ENCODE data around the gene ARL9. TPM values are rescaled to one million over a fixed set of nuclear protein-coding genes. Genes with fewer than 3 reads are reported as not detected.
"Not testable (repeated sequence)": the region's sequence is repeated elsewhere in the genome, so short reads cannot be mapped to it uniquely, and the experiment has no call there.

The ARL9 gene
- under 1 TPM in 7 of 8 experiments, not detected in 1; 0.24 to 0.58 (median 0.43) TPM for total RNA-seq

- H3K27ac ChIP-seq = no peak within 1 kb of the TSS
- in situ Hi-C loops (cut with MboI; ENCODE audit: low pct_unique_long_range_greater_than_20kb in 2 of 9, low sequenced_read_pairs in 9 of 9, unreplicated experiment in 9 of 9) = no loop called here
- 0 to 9% (median 4%) methylated on average over 2 to 32 of the region's 56 CpGs; no CpG with 5 or more reads in 2 of the 10 experiments for WGBS, 10 experiments
- H3K4me3 ChIP-seq = peak within 1 kb of the TSS; percentile 20 to 31 (median 25)
- peak; percentile 65 to 92 (median 80) for ATAC-seq (replicated peaks in 6 of 8)
- H3K4me1 ChIP-seq (replicated peaks in 1 of 2) = peaks cover 0 to 4% of the 10 kb centered on the region in 2 donors
These were observed at the start of gene ARL9 for GRCh38 chr4:56505269-56506130. Gene ARL9, plus strand, starts transcription at chr4:56505791. Its CDS starts 72 bp downstream, at chr4:56505863.

GRCh38 chr4:56460085-56460484 is 45.5 kb upstream of the ARL9 start:
- Histone ChIP-seq H3K4me1 (replicated peaks in 1 of 2) (peaks cover 6 to 12% of the 10 kb centered on the region in 2 donors), H3K27ac (no peak overlapping the region), H3K4me3 (no peak overlapping the region)
- ATAC-seq (replicated peaks in 6 of 8) = peak in 3 of 8 experiments; percentile 12 to 45 (median 33)
- 40 to 100% (median 92%) methylated on average over 1 to 3 of the region's 3 CpGs for WGBS, 10 experiments
- in situ Hi-C loops (cut with MboI; ENCODE audit: low pct_unique_long_range_greater_than_20kb in 2 of 9, low sequenced_read_pairs in 9 of 9, unreplicated experiment in 9 of 9) = no loop called here

GRCh38 chr4:56462157-56462556 is 43.4 kb upstream of the ARL9 start:
- in situ Hi-C loops (cut with MboI; ENCODE audit: low pct_unique_long_range_greater_than_20kb in 2 of 9, low sequenced_read_pairs in 9 of 9, unreplicated experiment in 9 of 9) = no loop called here
- no peak for ATAC-seq (replicated peaks in 6 of 8)
- Histone ChIP-seq H3K27ac (no peak overlapping the region), H3K4me3 (no peak overlapping the region), H3K4me1 (replicated peaks in 1 of 2) (peaks cover 17 to 23% of the 10 kb centered on the region in 2 donors)

GRCh38 chr4:56463711-56464110 is 41.9 kb upstream of the ARL9 start:
- ATAC-seq (replicated peaks in 6 of 8) = no peak
- Histone ChIP-seq H3K4me1 (replicated peaks in 1 of 2) (peaks cover 17 to 23% of the 10 kb centered on the region in 2 donors), H3K27ac (no peak overlapping the region), H3K4me3 (no peak overlapping the region)
- in situ Hi-C loops (cut with MboI; ENCODE audit: low pct_unique_long_range_greater_than_20kb in 2 of 9, low sequenced_read_pairs in 9 of 9, unreplicated experiment in 9 of 9) = no loop called here
- WGBS, 10 experiments = 72 to 100% (median 89%) methylated on average over 1 to 5 of the region's 5 CpGs; no CpG with 5 or more reads in 2 of the 10 experiments

GRCh38 chr4:56464581-56464980 is 41.0 kb upstream of the ARL9 start:
- in situ Hi-C loops (cut with MboI; ENCODE audit: low pct_unique_long_range_greater_than_20kb in 2 of 9, low sequenced_read_pairs in 9 of 9, unreplicated experiment in 9 of 9) = no loop called here
- 20 to 100% (median 74%) methylated on average over 1 to 3 of the region's 3 CpGs; no CpG with 5 or more reads in 2 of the 10 experiments for whole genome bisulfite sequencing, 10 experiments
- H3K27ac ChIP-seq = no peak overlapping the region
- no peak for ATAC-seq (replicated peaks in 6 of 8)
- H3K4me3 ChIP-seq = no peak overlapping the region
- H3K4me1 ChIP-seq (replicated peaks in 1 of 2) = peaks cover 21 to 32% of the 10 kb centered on the region in 2 donors

GRCh38 chr4:56465599-56466295 is 39.8 kb upstream of the ARL9 start:
- WGBS, 10 experiments = 28 to 100% (median 60%) methylated on average over 1 to 7 of the region's 10 CpGs; no CpG with 5 or more reads in 1 of the 10 experiments
- Histone ChIP-seq H3K4me3 (peak overlapping the region; percentile 65 to 93 (median 80)), H3K4me1 (replicated peaks in 1 of 2) (peaks cover 21 to 33% of the 10 kb centered on the region in 2 donors), H3K27ac (no peak overlapping the region)
- in situ Hi-C loops (cut with MboI; ENCODE audit: low pct_unique_long_range_greater_than_20kb in 2 of 9, low sequenced_read_pairs in 9 of 9, unreplicated experiment in 9 of 9) = no loop called here
- peak in 3 of 8 experiments; percentile 0 to 1 (median 1) for ATAC-seq (replicated peaks in 6 of 8)

- H3K4me3 ChIP-seq = peak overlapping the region; percentile 65 to 93 (median 80)
- peaks cover 21 to 33% of the 10 kb centered on the region in 2 donors for H3K4me1 ChIP-seq (replicated peaks in 1 of 2)
- ATAC-seq (replicated peaks in 6 of 8) = peak in 3 of 8 experiments; percentile 8 to 35 (median 31)
- in situ Hi-C loops (cut with MboI; ENCODE audit: low pct_unique_long_range_greater_than_20kb in 2 of 9, low sequenced_read_pairs in 9 of 9, unreplicated experiment in 9 of 9) = not testable (repeated sequence)
- peak overlapping the region in 1 of 2 donors; percentile 96 for H3K27ac ChIP-seq
- WGBS, 10 experiments = 0 to 44% (median 6%) methylated on average over 1 to 7 of the region's 8 CpGs; no CpG with 5 or more reads in 2 of the 10 experiments
These were observed 39.3 kb upstream of the ARL9 start for GRCh38 chr4:56466296-56466761.

- in situ Hi-C loops (cut with MboI; ENCODE audit: low pct_unique_long_range_greater_than_20kb in 2 of 9, low sequenced_read_pairs in 9 of 9, unreplicated experiment in 9 of 9) = no loop called here
- ATAC-seq (replicated peaks in 6 of 8) = peak in 1 of 8 experiments; percentile 0
- peak overlapping the region; percentile 65 to 93 (median 80) for H3K4me3 ChIP-seq
- 0 to 4% (median 0%) methylated on average over 2 to 8 of the region's 8 CpGs; no CpG with 5 or more reads in 4 of the 10 experiments for WGBS, 10 experiments
- peaks cover 21 to 33% of the 10 kb centered on the region in 2 donors for H3K4me1 ChIP-seq (replicated peaks in 1 of 2)
- peak overlapping the region; percentile 93 to 96 for H3K27ac ChIP-seq
These were observed 38.7 kb upstream of the ARL9 start for GRCh38 chr4:56466910-56467283.

GRCh38 chr4:56467284-56468096 is 38.1 kb upstream of the ARL9 start, which contains the start of gene SRP72:
Gene SRP72, plus strand, starts transcription at chr4:56467617. Its CDS starts 19 bp downstream, at chr4:56467636.
- peak within 1 kb of the TSS; percentile 65 to 93 (median 80) for H3K4me3 ChIP-seq
- ATAC-seq (replicated peaks in 6 of 8) = peak; percentile 78 to 95 (median 93)
- 0 to 20% (median 0%) methylated on average over 1 to 19 of the region's 62 CpGs; no CpG with 5 or more reads in 1 of the 10 experiments for WGBS, 10 experiments
- in situ Hi-C loops (cut with MboI; ENCODE audit: low pct_unique_long_range_greater_than_20kb in 2 of 9, low sequenced_read_pairs in 9 of 9, unreplicated experiment in 9 of 9) = no loop called here
- H3K27ac ChIP-seq = peak within 1 kb of the TSS; percentile 93 to 96
- peaks cover 21 to 33% of the 10 kb centered on the region in 2 donors for H3K4me1 ChIP-seq (replicated peaks in 1 of 2)

- in situ Hi-C loops (cut with MboI; ENCODE audit: low pct_unique_long_range_greater_than_20kb in 2 of 9, low sequenced_read_pairs in 9 of 9, unreplicated experiment in 9 of 9) = no loop called here
- 0 to 6% (median 0%) methylated on average over 1 to 10 of the region's 10 CpGs for WGBS, 10 experiments
- peak; percentile 10 to 70 (median 64) for ATAC-seq (replicated peaks in 6 of 8)
- H3K4me1 ChIP-seq (replicated peaks in 1 of 2) = peaks cover 21 to 33% of the 10 kb centered on the region in 2 donors
- H3K4me3 ChIP-seq = peak overlapping the region; percentile 65 to 93 (median 80)
- peak overlapping the region; percentile 93 to 96 for H3K27ac ChIP-seq
These were observed 37.5 kb upstream of the ARL9 start for GRCh38 chr4:56468097-56468422.

- WGBS, 10 experiments = 63 to 100% (median 90%) methylated on average over 2 to 6 of the region's 6 CpGs
- H3K4me1 ChIP-seq (replicated peaks in 1 of 2) = peaks cover 19 to 25% of the 10 kb centered on the region in 2 donors
- no peak overlapping the region for H3K27ac ChIP-seq
- in situ Hi-C loops (cut with MboI; ENCODE audit: low pct_unique_long_range_greater_than_20kb in 2 of 9, low sequenced_read_pairs in 9 of 9, unreplicated experiment in 9 of 9) = no loop called here
- no peak for ATAC-seq (replicated peaks in 6 of 8)
- H3K4me3 ChIP-seq = peak overlapping the region in 1 of 5 donors; percentile 9
These were observed 35.9 kb upstream of the ARL9 start for GRCh38 chr4:56469489-56470210.

GRCh38 chr4:56475917-56476316 is 29.7 kb upstream of the ARL9 start:
- no peak overlapping the region for H3K27ac ChIP-seq
- no peaks in the 10 kb centered on the region for H3K4me1 ChIP-seq (replicated peaks in 1 of 2)
- WGBS, 10 experiments = 71 to 100% (median 82%) methylated on average over 1 to 2 of the region's 2 CpGs; no CpG with 5 or more reads in 3 of the 10 experiments
- H3K4me3 ChIP-seq = no peak overlapping the region
- in situ Hi-C loops (cut with MboI; ENCODE audit: low pct_unique_long_range_greater_than_20kb in 2 of 9, low sequenced_read_pairs in 9 of 9, unreplicated experiment in 9 of 9) = loop anchor here in 1 of 9 experiments (25.0 kb wide), 1 partner anchor 536 kb away; no protein-coding TSS in a partner anchor
- no peak for ATAC-seq (replicated peaks in 6 of 8)
